Transverse colon (tissue), 4 donors: ENCODE results near the gene DCST1. TPM values are rescaled to one million over a fixed set of nuclear protein-coding genes. Genes with fewer than 3 reads are reported as not detected.

Source experiments
- DNase-seq: peaks from one replicate; pipeline ENCODE4 v3.0.0-alpha.2; 2019
- H3K27ac ChIP-seq, 4 donors: fragments of 200-600 bp; sonication (generic); 2 replicates each; pipeline ENCODE4 v1.5.1; 2016 to 2018; ENCODE audit warnings: inconsistent platforms in 4 of 4
- H3K27me3 ChIP-seq: fragments of 200-600 bp; sonication (generic); 2 replicates; pipeline ENCODE4 v1.5.1; 2017; ENCODE audit warnings: inconsistent platforms
- H3K36me3 ChIP-seq, 4 donors: fragments of 200-600 bp; sonication (generic); 2 replicates each; pipeline ENCODE4 v1.5.1; 2017 to 2019; ENCODE audit warnings: inconsistent platforms in 4 of 4
- H3K4me1 ChIP-seq, 4 donors: fragments of 200-600 bp; sonication (generic); 2 replicates each; pipeline ENCODE4 v1.5.1; 2017 to 2020; ENCODE audit warnings: inconsistent platforms in 4 of 4
- H3K4me3 ChIP-seq, 4 donors: fragments of 200-600 bp; sonication (generic); 1 replicate in 1 of 4; 2 replicates in 3 of 4; pipeline versions ENCODE4 v1.5.1 to v1.6.1; 2017 to 2019; ENCODE audit warnings: inconsistent platforms in 4 of 4
- H3K9me3 ChIP-seq, 2 donors: fragments of 200-600 bp; sonication (generic); 2 replicates each; pipeline ENCODE4 v1.5.1; 2017 to 2019; ENCODE audit warnings: inconsistent platforms in 2 of 2
- EP300 ChIP-seq: sonication (generic); formaldehyde crosslinking; IDR thresholded peaks from one replicate; pipeline ENCODE4 v1.6.1; 2017; ENCODE audit warnings: antibody characterized with exemption, low read depth
- POLR2A ChIP-seq: fragments of 450-650 bp; IDR thresholded peaks from one replicate; pipeline ENCODE4 v1.6.1; 2016; ENCODE audit warnings: antibody characterized with exemption, mild to moderate bottlenecking, moderate library complexity
- POLR2AphosphoS5 ChIP-seq, 3 donors: sonication (generic); formaldehyde crosslinking; IDR thresholded peaks; one replicate each; pipeline ENCODE4 v1.6.1; 2016; ENCODE audit warnings: antibody characterized with exemption in 3 of 3
- WGBS, 2 donors: methylation state at CpG; one replicate each; pipeline ENCODE4 v1.1.5; 2018; ENCODE audit warnings: low coverage in 1 of 2; 5-methylcytosine and 5-hydroxymethylcytosine counted together
- in situ Hi-C, 4 donors: fragments of 200-750 bp; cut with MboI; loops; one replicate each; pipeline versions ENCODE4 v1.15.0 to v1.15.1; 2017; ENCODE audit warnings: low sequenced_read_pairs in 3 of 4, low pct_ligation_motif_present in 1 of 4, low pct_unique_long_range_greater_than_20kb in 1 of 4
- intact Hi-C: fragments of 100-400 bp; cut with DNase I; formaldehyde crosslinking; loops from one replicate; pipeline ENCODE4 v1.15.1; 2023; ENCODE audit warnings: low total_unique reads
- total RNA-seq, 4 donors: library from RNA; depleted of rRNA; stranded (reverse); fragments of >200 nt; gene quantifications; one replicate each; pipeline ENCODE4 v1.1.0, GENCODE V29; 2016
- TF ChIP-seq, protein P1 (sequence below), 5 experiments: fragments of 200-600 bp in 3 of 5; fragments of 450-650 bp in 2 of 5; sonication (generic) in 3 of 5; IDR thresholded peaks; 1 replicate in 2 of 5; 2 replicates in 3 of 5; pipeline ENCODE4 v1.5.1; 2016 to 2017; ENCODE audit warnings: antibody characterized with exemption in 5 of 5, inconsistent platforms in 3 of 5, mild to moderate bottlenecking in 2 of 5, moderate library complexity in 1 of 5

Gene DCST1
- total RNA-seq, 4 donors from 2014 or later = 0.32 to 0.41 TPM; not detected in 2

- Histone ChIP-seq H3K9me3 (no peaks in the 10 kb centered on the region), H3K4me1 (peaks cover 15 to 41% (median 26%) of the 10 kb centered on the region in 4 donors), H3K36me3 (peaks cover 0 to 13% (median 0%) of the 10 kb centered on the region in 4 donors), H3K4me3 (peak within 1 kb of the TSS; percentile 53 to 72 (median 63)), H3K27ac (peak within 1 kb of the TSS; percentile 91 to 99 (median 94)), H3K27me3 (no peaks in the 10 kb centered on the region)
- peak; percentile 92 for DNase-seq
- 0% methylated on average over 36 of the region's 99 CpGs; no CpG with 5 or more reads in 1 of the 2 donors for WGBS, 2 donors
- intact Hi-C loops = no loop called here
- TF ChIP-seq POLR2AphosphoS5 (IDR thresholded peaks at IDR 0.05) = peak; percentile 74 to 89 (median 80)
- no peak for TF ChIP-seq EP300
- TF ChIP-seq, protein P1, sequence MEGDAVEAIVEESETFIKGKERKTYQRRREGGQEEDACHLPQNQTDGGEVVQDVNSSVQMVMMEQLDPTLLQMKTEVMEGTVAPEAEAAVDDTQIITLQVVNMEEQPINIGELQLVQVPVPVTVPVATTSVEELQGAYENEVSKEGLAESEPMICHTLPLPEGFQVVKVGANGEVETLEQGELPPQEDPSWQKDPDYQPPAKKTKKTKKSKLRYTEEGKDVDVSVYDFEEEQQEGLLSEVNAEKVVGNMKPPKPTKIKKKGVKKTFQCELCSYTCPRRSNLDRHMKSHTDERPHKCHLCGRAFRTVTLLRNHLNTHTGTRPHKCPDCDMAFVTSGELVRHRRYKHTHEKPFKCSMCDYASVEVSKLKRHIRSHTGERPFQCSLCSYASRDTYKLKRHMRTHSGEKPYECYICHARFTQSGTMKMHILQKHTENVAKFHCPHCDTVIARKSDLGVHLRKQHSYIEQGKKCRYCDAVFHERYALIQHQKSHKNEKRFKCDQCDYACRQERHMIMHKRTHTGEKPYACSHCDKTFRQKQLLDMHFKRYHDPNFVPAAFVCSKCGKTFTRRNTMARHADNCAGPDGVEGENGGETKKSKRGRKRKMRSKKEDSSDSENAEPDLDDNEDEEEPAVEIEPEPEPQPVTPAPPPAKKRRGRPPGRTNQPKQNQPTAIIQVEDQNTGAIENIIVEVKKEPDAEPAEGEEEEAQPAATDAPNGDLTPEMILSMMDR (IDR thresholded peaks at IDR 0.05) = peak; percentile 93 to 99 (median 95)
- peak; percentile 76 for TF ChIP-seq POLR2A
- in situ Hi-C loops = loop anchor here in 3 of 4 donors (25.0 kb wide), 1 partner anchor 88 kb away; the partner anchor contains the start of genes CKS1B (in 3 of the 3), PBXIP1 (in 3 of the 3), PYGO2 (in 3 of the 3) and SHC1 (in 3 of the 3)
These were observed 17.1 kb downstream of the DCST1 start, which contains the start of gene ADAM15 for GRCh38 chr1:155050560-155051341. Gene ADAM15, plus strand, starts transcription at chr1:155051316. Its CDS starts 71 bp downstream, at chr1:155051387.

DNA sequence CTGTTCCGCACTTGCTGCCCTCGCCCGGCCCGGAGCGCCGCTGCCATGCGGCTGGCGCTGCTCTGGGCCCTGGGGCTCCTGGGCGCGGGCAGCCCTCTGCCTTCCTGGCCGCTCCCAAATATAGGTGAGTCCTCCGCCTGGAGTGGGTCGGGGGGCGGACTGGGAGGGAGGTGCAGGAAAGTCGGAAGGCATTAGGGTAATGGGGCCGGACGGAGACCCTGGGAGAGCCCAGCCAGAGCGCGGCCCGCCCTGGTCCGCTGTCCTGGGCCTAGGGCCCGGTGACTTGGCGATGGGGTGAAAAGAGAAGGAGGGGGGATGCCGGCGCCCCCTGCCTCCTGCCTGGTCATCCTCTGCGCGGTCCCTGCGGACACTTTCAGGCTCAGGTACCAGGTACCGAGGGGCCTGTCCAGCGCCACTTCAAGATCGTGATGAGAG lies 17.7 kb downstream of the DCST1 start:
- Histone ChIP-seq H3K27me3 (no peaks in the 10 kb centered on the region), H3K4me1 (peaks cover 15 to 41% (median 26%) of the 10 kb centered on the region in 4 donors), H3K4me3 (peak overlapping the region; percentile 53 to 72 (median 63)), H3K36me3 (peaks cover 0 to 19% (median 0%) of the 10 kb centered on the region in 4 donors), H3K27ac (peak overlapping the region; percentile 91 to 99 (median 94)), H3K9me3 (no peaks in the 10 kb centered on the region)
- intact Hi-C loops = no loop called here
- in situ Hi-C loops = loop anchor here in 3 of 4 donors (25.0 kb wide), 1 partner anchor 89 kb away; the partner anchor contains the start of genes CKS1B (in 3 of the 3), PBXIP1 (in 3 of the 3), PYGO2 (in 3 of the 3) and SHC1 (in 3 of the 3)
- TF ChIP-seq, protein P1 (IDR thresholded peaks at IDR 0.05) = no peak
- TF ChIP-seq POLR2AphosphoS5 (IDR thresholded peaks at IDR 0.05) (no peak), POLR2A (peak; percentile 39), EP300 (no peak)
- no peak for DNase-seq
- WGBS, 2 donors = 1% methylated on average over 24 of the region's 31 CpGs; no CpG with 5 or more reads in 1 of the 2 donors

GRCh38 chr1:155051777-155052398 lies 18.3 kb downstream of the DCST1 start:
- WGBS, 2 donors = 5% methylated on average over 26 of the region's 27 CpGs; no CpG with 5 or more reads in 1 of the 2 donors
- Histone ChIP-seq H3K9me3 (no peaks in the 10 kb centered on the region), H3K36me3 (peaks cover 0 to 19% (median 0%) of the 10 kb centered on the region in 4 donors), H3K27me3 (no peaks in the 10 kb centered on the region), H3K4me3 (peak overlapping the region; percentile 53 to 72 (median 63)), H3K27ac (peak overlapping the region; percentile 91 to 99 (median 94)), H3K4me1 (peaks cover 15 to 41% (median 26%) of the 10 kb centered on the region in 4 donors)
- intact Hi-C loops = no loop called here
- DNase-seq = peak; percentile 69
- TF ChIP-seq EP300 (no peak), POLR2A (peak; percentile 20), POLR2AphosphoS5 (IDR thresholded peaks at IDR 0.05) (peak in 2 of 3 donors; percentile 6 to 11)
- TF ChIP-seq, protein P1 (IDR thresholded peaks at IDR 0.05) = no peak
- in situ Hi-C loops = loop anchor here in 3 of 4 donors (25.0 kb wide), 1 partner anchor 90 kb away; the partner anchor contains the start of genes CKS1B (in 3 of the 3), PBXIP1 (in 3 of the 3), PYGO2 (in 3 of the 3) and SHC1 (in 3 of the 3)
